Prostate gland (tissue), 2 donors: ENCODE results near the gene FASN. TPM values are rescaled to one million over a fixed set of nuclear protein-coding genes. Genes with fewer than 3 reads are reported as not detected.

Source experiments
- DNase-seq: peaks from one replicate; pipeline ENCODE4 v3.0.0-alpha.2; 2019; ENCODE audit warnings: low spot score
- H3K27ac ChIP-seq, 2 donors: fragments of 200-600 bp; sonication (generic); 2 replicates each; pipeline ENCODE4 v1.5.1; 2017 to 2019
- H3K27me3 ChIP-seq: fragments of 200-600 bp; sonication (generic); replicated peaks from 2 replicates; pipeline ENCODE4 v1.5.1; 2019; ENCODE audit not compliant: insufficient read depth
- H3K36me3 ChIP-seq, 2 donors: fragments of 200-600 bp; sonication (generic); 1 replicate in 1 of 2; 2 replicates in 1 of 2; pipeline versions ENCODE4 v1.5.1 to v1.8.1; 2017 to 2019
- H3K4me1 ChIP-seq: fragments of 200-600 bp; sonication (generic); replicated peaks from 2 replicates; pipeline ENCODE4 v1.5.1; 2019
- H3K4me3 ChIP-seq, 2 donors: fragments of 200-600 bp; sonication (generic); 2 replicates each; pipeline ENCODE4 v1.5.1; 2017 to 2019
- H3K9me3 ChIP-seq: fragments of 200-600 bp; sonication (generic); 2 replicates; pipeline ENCODE4 v1.5.1; 2017
- POLR2A ChIP-seq: fragments of 450-650 bp; IDR thresholded peaks from one replicate; pipeline ENCODE4 v1.6.1; 2016; ENCODE audit warnings: antibody characterized with exemption, mild to moderate bottlenecking
- POLR2AphosphoS5 ChIP-seq: sonication (generic); formaldehyde crosslinking; IDR thresholded peaks from one replicate; pipeline ENCODE4 v1.6.1; 2017; ENCODE audit warnings: antibody characterized with exemption
- WGBS: methylation state at CpG from one replicate; pipeline ENCODE4 v1.1.5; 2018; 5-methylcytosine and 5-hydroxymethylcytosine counted together
- intact Hi-C: fragments of 100-400 bp; cut with DNase I; formaldehyde crosslinking; loops from one replicate; pipeline ENCODE4 v1.14.2; 2022
- total RNA-seq, 2 donors: library from RNA; depleted of rRNA; stranded (reverse); fragments of >200 nt; gene quantifications; one replicate each; pipeline ENCODE4 v1.1.0, GENCODE V29; 2016
- TF ChIP-seq, protein P1 (sequence below), 4 experiments: fragments of 200-600 bp in 2 of 4; fragments of 450-650 bp in 2 of 4; sonication (generic) in 2 of 4; IDR thresholded peaks; 1 replicate in 3 of 4; 2 replicates in 1 of 4; pipeline ENCODE4 v1.5.1; 2016 to 2019; ENCODE audit warnings: antibody characterized with exemption in 4 of 4, mild to moderate bottlenecking in 2 of 4, moderate library complexity in 2 of 4

Gene FASN
- total RNA-seq, 2 donors from 2014 or later: 192 to 388 TPM

DNA sequence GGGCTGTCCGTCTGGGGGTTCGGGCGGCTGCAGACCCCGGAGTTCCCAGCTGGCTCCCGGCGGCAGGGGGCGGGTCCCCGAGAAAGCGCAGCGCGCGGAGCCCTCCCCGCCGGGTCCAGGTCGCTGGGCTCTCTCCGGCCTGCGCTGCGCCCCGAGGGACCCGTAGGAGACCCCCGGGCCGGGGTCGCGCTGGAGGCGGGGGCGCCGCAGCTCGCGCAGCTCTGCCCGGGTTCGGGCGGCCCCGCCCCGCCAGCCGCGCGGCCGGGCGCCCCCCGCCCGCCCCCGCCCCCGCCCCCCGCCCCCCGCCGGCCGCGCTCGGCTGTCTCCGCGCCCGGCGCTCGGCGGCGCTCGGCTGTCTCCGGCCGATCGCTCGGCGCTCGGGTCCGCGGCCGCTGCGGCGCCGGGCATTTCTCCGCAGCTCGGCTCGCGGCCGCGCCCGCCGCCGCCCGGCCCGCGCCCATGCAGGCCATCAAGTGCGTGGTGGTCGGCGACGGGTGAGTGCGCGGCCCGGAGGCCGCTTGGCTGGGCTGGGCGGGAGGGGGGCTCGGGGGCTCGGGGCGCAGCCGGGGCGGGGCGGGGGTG is 66.6 kb downstream of the FASN start, which contains the start of gene RAC3:
RAC3 (plus strand) TSS at position 376 of the 582 bp plus-strand sequence; CDS start at position 460, 84 bp downstream.
- H3K36me3 ChIP-seq: no peaks in the 10 kb centered on the region
- H3K9me3 ChIP-seq: no peaks in the 10 kb centered on the region
- 1% methylated on average over 27 of the region's 96 CpGs for WGBS
- intact Hi-C loops: loop anchor here (2.0 kb wide), 1 partner anchor 123 kb away; no protein-coding TSS in a partner anchor
- no peak for DNase-seq
- TF ChIP-seq, protein P1, sequence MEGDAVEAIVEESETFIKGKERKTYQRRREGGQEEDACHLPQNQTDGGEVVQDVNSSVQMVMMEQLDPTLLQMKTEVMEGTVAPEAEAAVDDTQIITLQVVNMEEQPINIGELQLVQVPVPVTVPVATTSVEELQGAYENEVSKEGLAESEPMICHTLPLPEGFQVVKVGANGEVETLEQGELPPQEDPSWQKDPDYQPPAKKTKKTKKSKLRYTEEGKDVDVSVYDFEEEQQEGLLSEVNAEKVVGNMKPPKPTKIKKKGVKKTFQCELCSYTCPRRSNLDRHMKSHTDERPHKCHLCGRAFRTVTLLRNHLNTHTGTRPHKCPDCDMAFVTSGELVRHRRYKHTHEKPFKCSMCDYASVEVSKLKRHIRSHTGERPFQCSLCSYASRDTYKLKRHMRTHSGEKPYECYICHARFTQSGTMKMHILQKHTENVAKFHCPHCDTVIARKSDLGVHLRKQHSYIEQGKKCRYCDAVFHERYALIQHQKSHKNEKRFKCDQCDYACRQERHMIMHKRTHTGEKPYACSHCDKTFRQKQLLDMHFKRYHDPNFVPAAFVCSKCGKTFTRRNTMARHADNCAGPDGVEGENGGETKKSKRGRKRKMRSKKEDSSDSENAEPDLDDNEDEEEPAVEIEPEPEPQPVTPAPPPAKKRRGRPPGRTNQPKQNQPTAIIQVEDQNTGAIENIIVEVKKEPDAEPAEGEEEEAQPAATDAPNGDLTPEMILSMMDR (IDR thresholded peaks at IDR 0.05): no peak
- TF ChIP-seq POLR2A: no peak
- TF ChIP-seq POLR2AphosphoS5: no peak
- H3K27ac ChIP-seq: peak within 1 kb of the TSS; percentile 87 to 88
- no peaks in the 10 kb centered on the region for H3K27me3 ChIP-seq
- H3K4me1 ChIP-seq: peaks cover 22% of the 10 kb centered on the region
- H3K4me3 ChIP-seq: peak within 1 kb of the TSS; percentile 40 to 47

DNA sequence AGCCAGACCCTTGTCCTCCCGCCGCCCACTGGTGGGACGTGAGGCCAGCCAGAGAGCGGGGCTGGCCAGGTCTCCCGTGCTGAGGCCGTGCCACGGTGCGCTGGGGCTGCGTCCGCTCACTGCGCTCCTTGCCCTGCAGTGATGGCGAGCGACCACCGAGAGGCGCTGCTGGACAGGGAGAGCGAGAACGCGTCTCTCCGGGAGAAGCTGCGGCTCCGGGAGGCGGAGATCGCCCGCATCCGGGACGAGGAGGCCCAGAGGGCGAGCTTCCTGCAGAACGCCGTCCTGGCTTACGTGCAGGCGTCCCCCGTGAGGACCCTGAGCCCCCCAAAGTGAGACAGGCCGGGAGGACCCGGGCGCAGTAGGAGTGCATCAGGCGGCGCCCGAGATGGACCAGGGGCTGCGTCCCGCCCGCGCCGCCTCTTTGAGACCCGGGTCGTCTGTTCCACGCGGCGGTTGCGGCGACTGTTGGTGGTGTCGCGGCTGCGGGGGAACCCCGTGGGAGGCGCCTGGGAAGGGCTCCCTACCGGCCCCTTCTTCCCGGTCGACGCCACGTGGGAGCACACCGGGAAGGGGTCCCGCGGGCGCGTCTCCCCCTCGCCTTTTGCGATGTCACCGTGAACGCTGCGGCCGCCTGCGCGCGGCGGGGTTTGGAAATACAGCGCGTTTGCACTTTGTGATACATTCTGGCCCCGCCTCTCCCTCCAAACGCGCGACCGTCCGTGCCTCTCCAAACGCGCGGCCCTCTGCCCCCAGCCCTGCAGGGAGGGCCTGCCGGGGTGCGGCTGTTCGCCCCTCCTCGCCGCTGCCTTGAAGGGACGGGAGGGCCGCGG is 67.3 kb downstream of the FASN start:
- Histone ChIP-seq H3K36me3 (no peaks in the 10 kb centered on the region), H3K4me3 (peak overlapping the region; percentile 40 to 47), H3K27ac (peak overlapping the region; percentile 87 to 88), H3K4me1 (peaks cover 15% of the 10 kb centered on the region), H3K9me3 (no peaks in the 10 kb centered on the region), H3K27me3 (no peaks in the 10 kb centered on the region)
- TF ChIP-seq POLR2A (peak; percentile 11), POLR2AphosphoS5 (peak; percentile 77)
- TF ChIP-seq, protein P1 (IDR thresholded peaks at IDR 0.05): peak; percentile 88 to 99 (median 95)
- peak; percentile 83 for DNase-seq
- under 1% methylated on average over 35 of the region's 94 CpGs for WGBS
- intact Hi-C loops: loop anchor here (2.0 kb wide), 1 partner anchor 124 kb away; no protein-coding TSS in a partner anchor

- H3K9me3 ChIP-seq: no peaks in the 10 kb centered on the region
- H3K36me3 ChIP-seq: no peaks in the 10 kb centered on the region
- intact Hi-C loops: loop anchor here (2.0 kb wide), 1 partner anchor 125 kb away; no protein-coding TSS in a partner anchor
- peak overlapping the region; percentile 87 to 88 for H3K27ac ChIP-seq
- no peaks in the 10 kb centered on the region for H3K27me3 ChIP-seq
- peak overlapping the region in 1 of 2 donors; percentile 40 for H3K4me3 ChIP-seq
- DNase-seq: no peak
- peaks cover 12% of the 10 kb centered on the region for H3K4me1 ChIP-seq
- TF ChIP-seq POLR2AphosphoS5 (no peak), POLR2A (no peak)
- TF ChIP-seq, protein P1 (IDR thresholded peaks at IDR 0.05): no peak
- WGBS: 61% methylated on average over 31 of the region's 31 CpGs
Observed at GRCh38 chr17:82029990-82030469, 68.0 kb downstream of the FASN start.

DNA sequence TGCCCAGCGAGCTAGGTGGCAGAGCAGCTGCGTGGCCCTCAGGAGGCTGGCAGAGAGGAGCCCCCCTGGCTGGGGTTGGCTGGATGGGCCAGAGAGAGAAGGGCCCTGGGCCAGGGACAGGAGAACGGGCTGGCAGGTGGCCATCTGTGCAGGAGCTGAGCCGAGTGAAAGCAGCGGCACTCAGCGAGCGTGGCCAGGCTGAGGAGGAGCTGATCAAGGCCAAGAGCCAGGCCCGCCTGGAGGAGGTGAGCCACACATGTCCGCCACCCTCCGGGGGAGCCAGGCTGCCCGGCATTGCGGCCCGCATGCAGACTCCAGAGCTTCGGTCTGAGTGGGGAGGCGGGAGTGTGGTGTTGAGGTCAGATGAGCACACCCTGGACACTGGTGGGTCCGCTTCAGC is 68.6 kb downstream of the FASN start:
- Histone ChIP-seq H3K27me3 (no peaks in the 10 kb centered on the region), H3K36me3 (no peaks in the 10 kb centered on the region), H3K9me3 (no peaks in the 10 kb centered on the region), H3K4me3 (no peak overlapping the region), H3K27ac (peak overlapping the region in 1 of 2 donors; percentile 87), H3K4me1 (peaks cover 12% of the 10 kb centered on the region)
- no peak for DNase-seq
- TF ChIP-seq, protein P1 (IDR thresholded peaks at IDR 0.05): no peak
- TF ChIP-seq POLR2A (no peak), POLR2AphosphoS5 (no peak)
- WGBS: 74% methylated on average over 16 of the region's 16 CpGs
- intact Hi-C loops: no loop called here
